ENCODE measurements around the gene FAH. TPM values are rescaled to one million over a fixed set of nuclear protein-coding genes. Genes with fewer than 3 reads are reported as not detected.

FAH gene
- total RNA-seq, 1 donor from 2014 or later = 23.4 TPM

- DNase-seq (ENCODE audit: low spot score in 2 of 2) = no peak
- H3K27ac ChIP-seq = no peak overlapping the region
- H3K4me1 ChIP-seq = no peaks in the 10 kb centered on the region
- TF ChIP-seq CTCF (IDR thresholded peaks at IDR 0.05) = no peak
- no peaks in the 10 kb centered on the region for H3K27me3 ChIP-seq
- H3K9me3 ChIP-seq = no peaks in the 10 kb centered on the region
- H3K36me3 ChIP-seq = no peaks in the 10 kb centered on the region
- intact Hi-C loops (cut with DNase I) = no loop called here
- no peak overlapping the region for H3K4me3 ChIP-seq
Observed at GRCh38 chr15:80201256-80202015, 48.6 kb downstream of the FAH start.

- intact Hi-C loops (cut with DNase I) = no loop called here
- Histone ChIP-seq H3K27ac (no peak overlapping the region), H3K27me3 (no peaks in the 10 kb centered on the region), H3K36me3 (no peaks in the 10 kb centered on the region), H3K4me3 (no peak overlapping the region), H3K9me3 (no peaks in the 10 kb centered on the region), H3K4me1 (no peaks in the 10 kb centered on the region)
- TF ChIP-seq CTCF (IDR thresholded peaks at IDR 0.05) = no peak
- no peak for DNase-seq (ENCODE audit: low spot score in 2 of 2)
Observed at GRCh38 chr15:80202016-80202315, 49.2 kb downstream of the FAH start.

GRCh38 chr15:80202641-80203360, 50.0 kb downstream of the FAH start:
- TF ChIP-seq CTCF (IDR thresholded peaks at IDR 0.05) = no peak
- no peak for DNase-seq (ENCODE audit: low spot score in 2 of 2)
- Histone ChIP-seq H3K4me3 (no peak overlapping the region), H3K9me3 (no peaks in the 10 kb centered on the region), H3K27me3 (no peaks in the 10 kb centered on the region), H3K36me3 (no peaks in the 10 kb centered on the region), H3K4me1 (no peaks in the 10 kb centered on the region), H3K27ac (no peak overlapping the region)
- intact Hi-C loops (cut with DNase I) = no loop called here

DNA sequence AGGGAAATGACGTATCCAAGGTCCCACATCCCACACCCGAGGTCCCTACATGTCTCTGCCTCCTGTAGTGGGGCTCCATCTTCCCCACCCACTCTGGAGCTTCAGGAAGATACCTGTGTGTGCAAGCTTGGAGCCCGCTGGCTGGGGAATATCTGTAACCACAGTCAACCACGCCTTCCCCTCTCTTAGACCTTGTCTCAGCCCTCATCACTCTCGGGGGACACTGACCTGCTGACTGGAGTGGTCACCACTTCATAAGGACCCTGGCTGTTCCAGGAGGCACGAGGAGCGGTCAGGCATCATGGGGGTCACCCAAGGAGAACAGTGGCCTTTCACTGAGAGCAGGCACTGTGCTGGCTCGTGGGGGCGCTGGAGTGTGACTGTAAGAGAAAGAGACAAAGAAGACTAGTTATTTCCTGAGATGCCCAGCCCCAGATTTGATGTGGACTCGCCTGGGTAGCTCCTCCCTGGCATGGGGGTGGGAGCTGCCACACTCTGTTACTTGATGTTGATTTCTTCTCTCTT, 50.6 kb downstream of the FAH start:
- no peak for DNase-seq (ENCODE audit: low spot score in 2 of 2)

DNA sequence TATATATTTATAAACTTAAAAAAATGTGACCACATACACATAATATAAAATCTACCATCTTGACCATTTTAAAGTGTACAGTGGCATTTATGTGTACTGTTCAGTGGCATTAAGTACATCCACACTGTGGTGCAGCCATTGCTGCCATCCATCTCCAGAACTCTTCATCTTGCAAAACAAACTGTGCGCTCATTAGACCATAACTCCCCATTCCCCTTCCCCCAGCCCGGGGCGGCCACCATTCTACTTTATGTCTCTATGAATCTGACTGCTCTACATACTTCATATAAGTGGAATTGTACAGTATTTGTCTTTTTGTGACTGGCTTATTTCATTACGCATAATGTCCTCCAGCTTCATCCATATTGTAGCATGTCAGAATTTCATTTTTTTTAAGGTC, 51.4 kb downstream of the FAH start:
- TF ChIP-seq CTCF (IDR thresholded peaks at IDR 0.05) = no peak
- intact Hi-C loops (cut with DNase I) = no loop called here
- Histone ChIP-seq H3K27ac (no peak overlapping the region), H3K36me3 (no peaks in the 10 kb centered on the region), H3K4me3 (no peak overlapping the region), H3K9me3 (no peaks in the 10 kb centered on the region), H3K4me1 (no peaks in the 10 kb centered on the region), H3K27me3 (no peaks in the 10 kb centered on the region)
- DNase-seq (ENCODE audit: low spot score in 2 of 2) = no peak

More for the DNA sequence above, 50.6 kb downstream of the FAH start:
- Histone ChIP-seq H3K27ac (no peak overlapping the region), H3K4me1 (no peaks in the 10 kb centered on the region), H3K4me3 (no peak overlapping the region), H3K9me3 (no peaks in the 10 kb centered on the region), H3K36me3 (no peaks in the 10 kb centered on the region), H3K27me3 (no peaks in the 10 kb centered on the region)
- intact Hi-C loops (cut with DNase I) = no loop called here
- TF ChIP-seq CTCF (IDR thresholded peaks at IDR 0.05) = no peak
